Progenitor cell of endocrine pancreas (in vitro differentiated cells): ENCODE results near the gene RFPL2. TPM values are rescaled to one million over a fixed set of nuclear protein-coding genes. Genes with fewer than 3 reads are reported as not detected.

Experiments
- DNase-seq: peaks from one replicate; pipeline ENCODE4 v3.0.0; 2021; ENCODE audit warnings: low spot score; ENCODE audit not compliant: unreplicated experiment
- H3K27ac Mint-ChIP-seq: 2 replicates; pipeline ENCODE4 v1.8.0; 2021; ENCODE audit warnings: mild to moderate bottlenecking, moderate library complexity, mixed read lengths
- H3K27me3 Mint-ChIP-seq: 2 replicates; pipeline ENCODE4 v1.8.0; 2021; ENCODE audit warnings: mixed read lengths
- H3K36me3 Mint-ChIP-seq: 2 replicates; pipeline ENCODE4 v1.8.0; 2022; ENCODE audit warnings: mixed read lengths; ENCODE audit not compliant: insufficient read depth
- H3K4me1 Mint-ChIP-seq: 2 replicates; pipeline ENCODE4 v1.8.0; 2021; ENCODE audit warnings: low read depth, mixed read lengths
- H3K4me3 Mint-ChIP-seq: 2 replicates; pipeline ENCODE4 v1.8.0; 2021; ENCODE audit warnings: low read depth, mild to moderate bottlenecking, moderate library complexity, mixed read lengths
- H3K9me3 Mint-ChIP-seq: 2 replicates; pipeline ENCODE4 v1.8.0; 2021; ENCODE audit warnings: low read depth, mixed read lengths
- total RNA-seq: library from RNA; stranded (reverse); gene quantifications from 2 replicates; pipeline ENCODE4 v1.2.1, GENCODE V29; 2021
- TF ChIP-seq, protein P1 (sequence below): fragments of 200-600 bp; sonication (generic); IDR thresholded peaks from one replicate; pipeline ENCODE4 v1.5.0; 2021; ENCODE audit warnings: antibody characterized with exemption, mild to moderate bottlenecking; ENCODE audit not compliant: unreplicated experiment

Gene RFPL2
- total RNA-seq, 1 donor from 2014 or later = 1.0 TPM

DNA sequence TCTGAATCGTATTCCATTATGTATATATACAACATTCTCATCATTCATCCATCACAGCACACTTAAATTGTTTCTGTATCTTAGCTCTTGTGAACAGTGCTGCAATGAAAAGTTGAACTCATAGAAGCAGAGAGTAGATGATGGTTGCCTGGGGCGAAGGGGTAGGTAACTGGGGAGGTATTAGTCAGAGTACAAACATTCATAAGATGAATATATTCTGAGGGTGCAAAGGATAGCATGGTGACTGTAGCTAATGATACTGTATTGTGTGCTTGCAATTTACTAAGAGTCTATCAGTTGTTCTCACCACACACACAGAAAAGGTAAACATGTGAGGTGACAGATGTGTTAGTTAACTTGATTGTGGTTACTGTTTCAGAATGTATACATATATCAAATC lies 12.6 kb upstream of the RFPL2 start:
- no peaks in the 10 kb centered on the region for H3K9me3 Mint-ChIP-seq
- TF ChIP-seq, protein P1, sequence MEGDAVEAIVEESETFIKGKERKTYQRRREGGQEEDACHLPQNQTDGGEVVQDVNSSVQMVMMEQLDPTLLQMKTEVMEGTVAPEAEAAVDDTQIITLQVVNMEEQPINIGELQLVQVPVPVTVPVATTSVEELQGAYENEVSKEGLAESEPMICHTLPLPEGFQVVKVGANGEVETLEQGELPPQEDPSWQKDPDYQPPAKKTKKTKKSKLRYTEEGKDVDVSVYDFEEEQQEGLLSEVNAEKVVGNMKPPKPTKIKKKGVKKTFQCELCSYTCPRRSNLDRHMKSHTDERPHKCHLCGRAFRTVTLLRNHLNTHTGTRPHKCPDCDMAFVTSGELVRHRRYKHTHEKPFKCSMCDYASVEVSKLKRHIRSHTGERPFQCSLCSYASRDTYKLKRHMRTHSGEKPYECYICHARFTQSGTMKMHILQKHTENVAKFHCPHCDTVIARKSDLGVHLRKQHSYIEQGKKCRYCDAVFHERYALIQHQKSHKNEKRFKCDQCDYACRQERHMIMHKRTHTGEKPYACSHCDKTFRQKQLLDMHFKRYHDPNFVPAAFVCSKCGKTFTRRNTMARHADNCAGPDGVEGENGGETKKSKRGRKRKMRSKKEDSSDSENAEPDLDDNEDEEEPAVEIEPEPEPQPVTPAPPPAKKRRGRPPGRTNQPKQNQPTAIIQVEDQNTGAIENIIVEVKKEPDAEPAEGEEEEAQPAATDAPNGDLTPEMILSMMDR = no peak
- H3K27ac Mint-ChIP-seq = no peak overlapping the region
- peaks cover 8% of the 10 kb centered on the region for H3K4me1 Mint-ChIP-seq
- H3K36me3 Mint-ChIP-seq = no peaks in the 10 kb centered on the region
- H3K4me3 Mint-ChIP-seq = no peak overlapping the region
- no peaks in the 10 kb centered on the region for H3K27me3 Mint-ChIP-seq
- DNase-seq = no peak

DNA sequence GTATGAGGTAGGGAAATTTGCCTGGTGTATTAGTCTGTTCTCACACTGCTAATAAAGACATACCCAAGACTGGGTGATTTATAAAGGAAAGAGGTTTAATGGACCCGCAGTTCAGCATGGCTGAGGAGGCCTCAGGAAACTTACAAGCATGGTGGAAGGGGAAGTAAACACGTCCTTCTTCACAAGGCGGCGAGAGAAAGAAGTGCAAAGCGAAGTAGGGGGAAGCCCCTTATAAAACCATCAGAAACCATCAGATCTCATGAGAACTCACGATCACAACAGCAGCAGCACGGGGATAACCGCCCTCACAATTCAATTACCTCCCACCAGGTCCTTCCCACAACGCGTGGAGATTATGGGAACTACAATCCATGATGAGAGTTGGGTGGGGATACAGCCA lies 12.0 kb upstream of the RFPL2 start:
- Mint-ChIP-seq H3K27ac (no peak overlapping the region), H3K4me1 (peaks cover 8% of the 10 kb centered on the region)

GRCh38 chr22:32211011-32211410 lies 6.1 kb upstream of the RFPL2 start:
- TF ChIP-seq, protein P1 = no peak

More for the DNA sequence above, 12.0 kb upstream of the RFPL2 start:
- TF ChIP-seq, protein P1 = no peak
- Mint-ChIP-seq H3K27me3 (no peaks in the 10 kb centered on the region), H3K36me3 (no peaks in the 10 kb centered on the region), H3K4me3 (no peak overlapping the region), H3K9me3 (no peaks in the 10 kb centered on the region)
- DNase-seq = no peak

GRCh38 chr22:32208681-32209080 lies 3.8 kb upstream of the RFPL2 start:
- TF ChIP-seq, protein P1 = no peak
- Mint-ChIP-seq H3K4me1 (peaks cover 10% of the 10 kb centered on the region), H3K27ac (no peak overlapping the region), H3K4me3 (no peak overlapping the region), H3K36me3 (no peaks in the 10 kb centered on the region), H3K9me3 (no peaks in the 10 kb centered on the region), H3K27me3 (peaks cover 26% of the 10 kb centered on the region)
- DNase-seq = no peak

More at GRCh38 chr22:32211011-32211410, 6.1 kb upstream of the RFPL2 start:
- peaks cover 9% of the 10 kb centered on the region for H3K27me3 Mint-ChIP-seq
- DNase-seq = no peak
- no peak overlapping the region for H3K27ac Mint-ChIP-seq
- no peak overlapping the region for H3K4me3 Mint-ChIP-seq
- H3K4me1 Mint-ChIP-seq = no peaks in the 10 kb centered on the region
- H3K36me3 Mint-ChIP-seq = no peaks in the 10 kb centered on the region
- H3K9me3 Mint-ChIP-seq = no peaks in the 10 kb centered on the region

DNA sequence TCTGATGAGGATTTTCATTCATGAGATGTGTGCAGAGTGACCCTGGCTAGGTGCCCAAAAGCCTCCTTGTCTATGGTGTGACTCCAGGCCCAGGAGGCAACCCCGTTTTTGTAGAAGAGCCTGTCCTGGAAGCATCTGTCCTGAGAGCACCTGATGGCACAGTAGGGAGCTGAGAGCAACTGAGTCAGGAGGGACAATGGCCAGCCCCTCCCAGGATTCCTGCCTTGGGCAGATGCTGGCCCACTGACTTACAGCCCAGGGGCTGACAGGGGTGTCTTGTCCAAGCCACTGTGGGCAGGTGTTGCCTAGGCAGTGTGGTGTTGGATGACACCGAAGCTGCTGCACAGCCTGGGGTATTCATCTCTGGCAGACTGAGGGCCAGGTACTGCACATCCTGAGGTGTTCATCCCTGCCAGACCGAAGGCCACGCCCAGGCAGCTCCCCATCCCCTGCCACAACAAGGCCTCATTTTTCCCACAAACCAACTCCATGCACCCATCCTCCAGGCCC lies 3.2 kb upstream of the RFPL2 start:
- H3K4me3 Mint-ChIP-seq = no peak overlapping the region
- no peaks in the 10 kb centered on the region for H3K36me3 Mint-ChIP-seq
- H3K27me3 Mint-ChIP-seq = peaks cover 32% of the 10 kb centered on the region
- TF ChIP-seq, protein P1 = no peak
- no peak overlapping the region for H3K27ac Mint-ChIP-seq
- no peaks in the 10 kb centered on the region for H3K9me3 Mint-ChIP-seq
- peaks cover 10% of the 10 kb centered on the region for H3K4me1 Mint-ChIP-seq
- no peak for DNase-seq
